ENCODE results near the gene SHC3. TPM values are rescaled to one million over a fixed set of nuclear protein-coding genes. Genes with fewer than 3 reads are reported as not detected.

The SHC3 gene
- polyA plus RNA-seq, 1 donor from 2014 or later = 22.9 TPM

DNA sequence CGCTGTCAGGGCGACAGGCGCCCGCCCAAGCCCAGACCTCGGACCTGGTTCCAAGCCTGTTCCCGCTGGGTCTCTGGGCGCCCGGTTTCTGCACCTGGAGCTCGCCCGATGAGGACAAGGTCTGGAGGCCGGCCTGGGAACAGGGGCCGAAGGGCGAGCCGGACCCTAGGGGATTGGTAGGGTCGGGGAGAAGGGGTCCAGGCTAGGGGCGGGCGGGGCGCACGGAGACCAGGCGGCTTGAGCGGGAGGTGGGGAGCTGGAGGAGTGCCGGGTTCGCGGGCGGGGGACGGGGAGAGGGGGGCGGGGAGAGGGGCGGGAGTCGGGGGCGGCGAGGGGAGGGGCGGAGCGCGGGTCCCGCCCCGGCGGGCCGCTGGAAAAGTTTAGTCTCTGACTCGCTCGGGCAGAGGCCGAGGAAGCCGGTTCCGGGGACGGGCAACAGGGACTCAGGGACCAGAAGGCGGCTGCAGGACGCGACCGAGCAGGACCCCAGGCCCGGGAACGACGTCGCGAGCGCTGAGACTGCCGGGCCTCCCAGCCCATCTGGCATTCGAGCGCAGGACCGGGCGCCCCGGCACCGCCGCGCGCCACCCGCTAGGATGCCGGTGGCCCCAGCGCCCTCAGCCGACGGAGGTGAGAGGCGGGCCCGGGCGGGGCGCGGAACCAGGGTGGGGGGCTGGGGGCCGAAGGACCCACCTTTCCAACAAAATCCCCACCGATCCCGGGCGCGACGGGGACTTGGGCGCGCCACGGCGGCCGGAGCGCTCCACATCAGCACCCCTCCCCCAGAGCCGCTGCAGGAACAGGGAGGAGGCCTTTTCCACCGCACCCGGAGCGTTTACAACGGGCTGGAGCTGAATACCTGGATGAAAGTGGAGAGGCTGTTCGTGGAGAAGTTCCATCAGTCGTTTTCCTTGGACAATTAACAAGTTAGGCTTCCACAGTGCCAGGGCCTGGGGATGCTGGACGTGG is 187.3 kb downstream of the SHC3 start, which contains the start of gene S1PR3:
S1PR3 (plus strand) TSS at position 403 of the 969 bp plus-strand sequence. CDS start 9,733 bp downstream, outside the sequence.
- H3K27ac ChIP-seq (ENCODE audit: low read length) = no peak within 1 kb of the TSS
- peak within 1 kb of the TSS; percentile 25 for H3K9ac ChIP-seq (ENCODE audit: low read length)

DNA sequence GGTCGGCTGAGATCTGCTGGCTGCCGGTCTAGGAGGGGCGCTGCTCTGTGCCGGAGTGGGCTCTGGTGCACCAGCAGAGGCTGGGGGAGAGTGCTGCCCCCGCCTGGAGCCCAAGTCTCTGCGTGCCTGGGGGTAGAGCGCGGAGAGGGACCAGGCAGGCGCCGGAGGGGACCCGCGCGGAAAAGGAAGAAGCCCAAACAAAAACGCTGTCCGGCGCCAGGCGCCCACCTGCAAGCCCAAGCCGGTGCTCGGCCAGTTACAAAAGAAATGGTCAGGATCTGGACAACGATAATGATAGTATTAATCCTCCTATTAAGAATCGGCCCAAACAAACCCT is 187.9 kb downstream of the SHC3 start:
- Histone ChIP-seq H2AFZ (ENCODE audit: low read depth, low read length) (no peak overlapping the region), H3K79me2 (replicated peaks; ENCODE audit: insufficient read depth, low read length) (no peaks in the 10 kb centered on the region), H3K36me3 (ENCODE audit: insufficient read depth, low read length) (no peaks in the 10 kb centered on the region), H3K27ac (ENCODE audit: low read length) (no peak overlapping the region), H3K27me3 (ENCODE audit: insufficient read depth, low read depth, low read length) (peaks cover 48% of the 10 kb centered on the region), H3K9ac (ENCODE audit: low read length) (no peak overlapping the region), H3K9me2 (ENCODE audit: insufficient read depth, low read length) (no peaks in the 10 kb centered on the region), H3K4me3 (ENCODE audit: low read length) (peak overlapping the region; percentile 72), H3K4me2 (ENCODE audit: low read length) (no peak overlapping the region), H3F3A (ENCODE audit: insufficient read depth, low read length, poor library complexity, severe bottlenecking) (no peaks in the 10 kb centered on the region), H4K20me1 (ENCODE audit: insufficient read depth) (no peaks in the 10 kb centered on the region), H3K9me3 (ENCODE audit: low read length) (no peaks in the 10 kb centered on the region)
- TF ChIP-seq, protein P1, sequence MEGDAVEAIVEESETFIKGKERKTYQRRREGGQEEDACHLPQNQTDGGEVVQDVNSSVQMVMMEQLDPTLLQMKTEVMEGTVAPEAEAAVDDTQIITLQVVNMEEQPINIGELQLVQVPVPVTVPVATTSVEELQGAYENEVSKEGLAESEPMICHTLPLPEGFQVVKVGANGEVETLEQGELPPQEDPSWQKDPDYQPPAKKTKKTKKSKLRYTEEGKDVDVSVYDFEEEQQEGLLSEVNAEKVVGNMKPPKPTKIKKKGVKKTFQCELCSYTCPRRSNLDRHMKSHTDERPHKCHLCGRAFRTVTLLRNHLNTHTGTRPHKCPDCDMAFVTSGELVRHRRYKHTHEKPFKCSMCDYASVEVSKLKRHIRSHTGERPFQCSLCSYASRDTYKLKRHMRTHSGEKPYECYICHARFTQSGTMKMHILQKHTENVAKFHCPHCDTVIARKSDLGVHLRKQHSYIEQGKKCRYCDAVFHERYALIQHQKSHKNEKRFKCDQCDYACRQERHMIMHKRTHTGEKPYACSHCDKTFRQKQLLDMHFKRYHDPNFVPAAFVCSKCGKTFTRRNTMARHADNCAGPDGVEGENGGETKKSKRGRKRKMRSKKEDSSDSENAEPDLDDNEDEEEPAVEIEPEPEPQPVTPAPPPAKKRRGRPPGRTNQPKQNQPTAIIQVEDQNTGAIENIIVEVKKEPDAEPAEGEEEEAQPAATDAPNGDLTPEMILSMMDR (IDR thresholded peaks at IDR 0.05; ENCODE audit: poor library complexity, severe bottlenecking) = peak; percentile 11
- TF ChIP-seq EP300 (conservative IDR thresholded peaks at IDR 0.05; ENCODE audit: poor library complexity, severe bottlenecking) = no peak
- TF ChIP-seq SMC3 (conservative IDR thresholded peaks at IDR 0.05; ENCODE audit: poor library complexity) = no peak

More for the DNA sequence above, 187.3 kb downstream of the SHC3 start, which contains the start of gene S1PR3:
- peaks cover 48% of the 10 kb centered on the region for H3K27me3 ChIP-seq (ENCODE audit: insufficient read depth, low read depth, low read length)
- no peaks in the 10 kb centered on the region for H3F3A ChIP-seq (ENCODE audit: insufficient read depth, low read length, poor library complexity, severe bottlenecking)
- peak; percentile 47 for TF ChIP-seq SMC3 (conservative IDR thresholded peaks at IDR 0.05; ENCODE audit: poor library complexity)
- no peak for TF ChIP-seq MXI1 (conservative IDR thresholded peaks at IDR 0.05; ENCODE audit: poor library complexity, severe bottlenecking)
- TF ChIP-seq, protein P1 (IDR thresholded peaks at IDR 0.05; ENCODE audit: poor library complexity, severe bottlenecking) = peak; percentile 18
- peak; percentile 39 for TF ChIP-seq RAD21 (conservative IDR thresholded peaks at IDR 0.05)
- TF ChIP-seq TAF1 (IDR thresholded peaks at IDR 0.05; ENCODE audit: low read depth) = no peak
- TF ChIP-seq EP300 (conservative IDR thresholded peaks at IDR 0.05; ENCODE audit: poor library complexity, severe bottlenecking) = no peak
- TF ChIP-seq EZH2 (IDR thresholded peaks at IDR 0.05; ENCODE audit: borderline replicate concordance, insufficient read depth, low read length, poor library complexity, severe bottlenecking) = no peak
- TF ChIP-seq, protein P2, sequence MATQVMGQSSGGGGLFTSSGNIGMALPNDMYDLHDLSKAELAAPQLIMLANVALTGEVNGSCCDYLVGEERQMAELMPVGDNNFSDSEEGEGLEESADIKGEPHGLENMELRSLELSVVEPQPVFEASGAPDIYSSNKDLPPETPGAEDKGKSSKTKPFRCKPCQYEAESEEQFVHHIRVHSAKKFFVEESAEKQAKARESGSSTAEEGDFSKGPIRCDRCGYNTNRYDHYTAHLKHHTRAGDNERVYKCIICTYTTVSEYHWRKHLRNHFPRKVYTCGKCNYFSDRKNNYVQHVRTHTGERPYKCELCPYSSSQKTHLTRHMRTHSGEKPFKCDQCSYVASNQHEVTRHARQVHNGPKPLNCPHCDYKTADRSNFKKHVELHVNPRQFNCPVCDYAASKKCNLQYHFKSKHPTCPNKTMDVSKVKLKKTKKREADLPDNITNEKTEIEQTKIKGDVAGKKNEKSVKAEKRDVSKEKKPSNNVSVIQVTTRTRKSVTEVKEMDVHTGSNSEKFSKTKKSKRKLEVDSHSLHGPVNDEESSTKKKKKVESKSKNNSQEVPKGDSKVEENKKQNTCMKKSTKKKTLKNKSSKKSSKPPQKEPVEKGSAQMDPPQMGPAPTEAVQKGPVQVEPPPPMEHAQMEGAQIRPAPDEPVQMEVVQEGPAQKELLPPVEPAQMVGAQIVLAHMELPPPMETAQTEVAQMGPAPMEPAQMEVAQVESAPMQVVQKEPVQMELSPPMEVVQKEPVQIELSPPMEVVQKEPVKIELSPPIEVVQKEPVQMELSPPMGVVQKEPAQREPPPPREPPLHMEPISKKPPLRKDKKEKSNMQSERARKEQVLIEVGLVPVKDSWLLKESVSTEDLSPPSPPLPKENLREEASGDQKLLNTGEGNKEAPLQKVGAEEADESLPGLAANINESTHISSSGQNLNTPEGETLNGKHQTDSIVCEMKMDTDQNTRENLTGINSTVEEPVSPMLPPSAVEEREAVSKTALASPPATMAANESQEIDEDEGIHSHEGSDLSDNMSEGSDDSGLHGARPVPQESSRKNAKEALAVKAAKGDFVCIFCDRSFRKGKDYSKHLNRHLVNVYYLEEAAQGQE (IDR thresholded peaks at IDR 0.05; ENCODE audit: borderline replicate concordance) = no peak
- TF ChIP-seq POLR2AphosphoS5 (IDR thresholded peaks at IDR 0.05) = peak; percentile 42
- no peaks in the 10 kb centered on the region for H4K20me1 ChIP-seq (ENCODE audit: insufficient read depth)
- H3K36me3 ChIP-seq (ENCODE audit: insufficient read depth, low read length) = no peaks in the 10 kb centered on the region
- no peaks in the 10 kb centered on the region for H3K9me2 ChIP-seq (ENCODE audit: insufficient read depth, low read length)
- H2AFZ ChIP-seq (ENCODE audit: low read depth, low read length) = peak within 1 kb of the TSS; percentile 3
- no peaks in the 10 kb centered on the region for H3K9me3 ChIP-seq (ENCODE audit: low read length)
- no peaks in the 10 kb centered on the region for H3K79me2 ChIP-seq (replicated peaks; ENCODE audit: insufficient read depth, low read length)
- H3K4me3 ChIP-seq (ENCODE audit: low read length) = peak within 1 kb of the TSS; percentile 72
- H3K4me2 ChIP-seq (ENCODE audit: low read length) = no peak within 1 kb of the TSS

Measured in neural cell (in vitro differentiated cells).